PFSK-1 (cell line): ENCODE measurements around the gene ATP5MG.

ENCODE experiments used
- FOXP2 ChIP-seq: optimal IDR thresholded peaks from 2 replicates; pipeline ENCODE3; 2011; ENCODE audit warnings: borderline replicate concordance, control low read depth, inconsistent platforms; ENCODE audit not compliant: insufficient read depth; ENCODE audit errors: extremely low read length, extremely low read depth
- POLR2AphosphoS5 ChIP-seq: IDR thresholded peaks from 2 replicates; pipeline ENCODE4 v1.6.1; 2012; ENCODE audit warnings: low read depth, mild to moderate bottlenecking, control low read depth, low read length, moderate library complexity
- SIN3A ChIP-seq: IDR thresholded peaks from 2 replicates; pipeline ENCODE4 v1.6.1; 2012; ENCODE audit warnings: mild to moderate bottlenecking, low read length, moderate library complexity, borderline replicate concordance; ENCODE audit not compliant: insufficient read depth
- TAF1 ChIP-seq: IDR thresholded peaks from 2 replicates; pipeline ENCODE4 v1.6.1; 2012; ENCODE audit warnings: low read length, control low read depth, borderline replicate concordance; ENCODE audit not compliant: insufficient read depth
- TF ChIP-seq, protein P1 (sequence below), 2 experiments: IDR thresholded peaks; 2 replicates each; pipeline versions ENCODE4 v1.6.1 to v1.8.0; 2011 to 2012; ENCODE audit warnings: low read depth in 2 of 2, low read length in 2 of 2, control low read depth in 1 of 2, inconsistent platforms in 1 of 2, mild to moderate bottlenecking in 1 of 2, moderate library complexity in 1 of 2; ENCODE audit not compliant: insufficient read depth in 1 of 2

ATP5MG gene

DNA sequence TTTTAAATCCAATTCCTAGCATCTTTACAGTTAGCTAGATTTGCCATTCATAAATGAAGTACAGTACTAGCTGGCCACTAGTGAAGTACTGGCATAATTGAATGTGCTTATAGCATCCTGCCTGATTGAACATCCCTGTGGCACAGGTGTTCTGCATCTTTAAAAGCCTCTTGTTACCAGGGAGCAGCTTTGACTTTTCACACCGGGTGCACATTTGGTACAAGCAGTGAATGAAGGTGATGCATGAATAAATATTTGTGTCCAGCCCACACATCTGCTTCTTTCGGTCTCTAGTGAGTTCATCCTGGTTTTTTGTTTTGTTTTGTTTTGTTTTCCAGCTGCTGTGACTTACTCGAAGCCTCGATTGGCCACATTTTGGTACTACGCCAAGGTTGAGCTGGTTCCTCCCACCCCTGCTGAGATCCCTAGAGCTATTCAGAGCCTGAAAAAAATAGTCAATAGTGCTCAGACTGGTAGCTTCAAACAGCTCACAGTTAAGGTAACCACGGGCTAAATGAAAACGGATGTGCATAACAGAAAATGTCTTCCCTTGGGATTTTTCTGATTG, 5.3 kb downstream of the ATP5MG start:
- TF ChIP-seq, protein P1, sequence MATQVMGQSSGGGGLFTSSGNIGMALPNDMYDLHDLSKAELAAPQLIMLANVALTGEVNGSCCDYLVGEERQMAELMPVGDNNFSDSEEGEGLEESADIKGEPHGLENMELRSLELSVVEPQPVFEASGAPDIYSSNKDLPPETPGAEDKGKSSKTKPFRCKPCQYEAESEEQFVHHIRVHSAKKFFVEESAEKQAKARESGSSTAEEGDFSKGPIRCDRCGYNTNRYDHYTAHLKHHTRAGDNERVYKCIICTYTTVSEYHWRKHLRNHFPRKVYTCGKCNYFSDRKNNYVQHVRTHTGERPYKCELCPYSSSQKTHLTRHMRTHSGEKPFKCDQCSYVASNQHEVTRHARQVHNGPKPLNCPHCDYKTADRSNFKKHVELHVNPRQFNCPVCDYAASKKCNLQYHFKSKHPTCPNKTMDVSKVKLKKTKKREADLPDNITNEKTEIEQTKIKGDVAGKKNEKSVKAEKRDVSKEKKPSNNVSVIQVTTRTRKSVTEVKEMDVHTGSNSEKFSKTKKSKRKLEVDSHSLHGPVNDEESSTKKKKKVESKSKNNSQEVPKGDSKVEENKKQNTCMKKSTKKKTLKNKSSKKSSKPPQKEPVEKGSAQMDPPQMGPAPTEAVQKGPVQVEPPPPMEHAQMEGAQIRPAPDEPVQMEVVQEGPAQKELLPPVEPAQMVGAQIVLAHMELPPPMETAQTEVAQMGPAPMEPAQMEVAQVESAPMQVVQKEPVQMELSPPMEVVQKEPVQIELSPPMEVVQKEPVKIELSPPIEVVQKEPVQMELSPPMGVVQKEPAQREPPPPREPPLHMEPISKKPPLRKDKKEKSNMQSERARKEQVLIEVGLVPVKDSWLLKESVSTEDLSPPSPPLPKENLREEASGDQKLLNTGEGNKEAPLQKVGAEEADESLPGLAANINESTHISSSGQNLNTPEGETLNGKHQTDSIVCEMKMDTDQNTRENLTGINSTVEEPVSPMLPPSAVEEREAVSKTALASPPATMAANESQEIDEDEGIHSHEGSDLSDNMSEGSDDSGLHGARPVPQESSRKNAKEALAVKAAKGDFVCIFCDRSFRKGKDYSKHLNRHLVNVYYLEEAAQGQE (IDR thresholded peaks at IDR 0.05; ENCODE audit: insufficient read depth in 1 of 2, low read depth in 2 of 2, low read length in 2 of 2), result no peak
- TF ChIP-seq FOXP2, result no peak
- TF ChIP-seq POLR2AphosphoS5, result no peak
- no peak for TF ChIP-seq TAF1
- no peak for TF ChIP-seq SIN3A

DNA sequence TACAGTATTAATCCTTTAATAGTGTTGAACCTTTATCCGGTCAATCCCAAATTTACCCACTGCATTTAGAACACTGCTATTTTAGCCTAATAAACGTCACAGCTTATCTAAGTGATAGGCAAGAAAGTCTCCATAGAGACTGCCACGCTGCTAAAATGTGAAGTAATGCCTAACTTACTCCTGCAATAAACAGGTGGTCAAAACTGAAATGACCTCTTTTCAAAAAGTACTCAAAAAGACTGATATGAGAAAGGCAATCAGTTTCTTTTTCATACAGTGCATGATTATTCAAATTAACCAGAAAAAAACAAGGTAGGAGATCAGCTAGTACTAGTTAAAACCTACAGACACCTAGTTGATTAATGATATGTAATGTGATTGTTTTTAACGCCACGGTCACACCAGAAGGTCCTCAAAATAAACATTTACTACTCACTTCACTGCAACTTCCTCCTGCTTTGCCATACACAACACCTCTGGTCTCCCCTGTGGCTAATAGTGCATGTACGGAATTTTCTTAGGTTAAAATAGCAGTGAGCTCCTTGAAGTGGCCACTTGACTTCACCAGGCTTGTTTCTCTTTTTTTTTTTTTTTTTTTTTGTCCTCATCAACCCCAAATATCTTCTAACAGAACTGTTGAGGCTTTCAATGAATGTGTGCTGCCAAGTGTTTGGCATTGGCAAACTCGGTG, 8.8 kb downstream of the ATP5MG start:
- TF ChIP-seq TAF1 (no peak), POLR2AphosphoS5 (no peak), FOXP2 (no peak), SIN3A (no peak)
- TF ChIP-seq, protein P1 (IDR thresholded peaks at IDR 0.05; ENCODE audit: insufficient read depth in 1 of 2, low read depth in 2 of 2, low read length in 2 of 2), result no peak

DNA sequence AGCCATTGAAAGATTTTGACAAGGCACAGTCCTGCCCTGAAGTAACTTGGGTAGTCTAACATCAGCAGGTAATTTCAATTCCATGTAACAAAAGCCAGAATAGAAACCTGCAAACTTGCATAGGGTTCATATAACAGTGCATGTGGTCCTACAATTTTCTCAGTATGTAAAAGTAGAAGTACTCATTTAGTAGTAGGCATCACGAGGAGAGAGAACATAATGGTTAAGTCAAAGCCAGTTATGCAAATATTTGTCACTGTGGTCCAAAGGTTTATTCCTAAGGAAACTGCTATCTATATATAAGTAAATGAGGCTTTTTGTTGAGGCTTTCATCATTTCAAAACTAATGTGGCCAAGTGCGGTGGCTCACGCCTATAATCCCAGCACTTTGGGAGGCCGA, 10.1 kb downstream of the ATP5MG start:
- TF ChIP-seq POLR2AphosphoS5 (no peak; the same call in 1 of the 2 replicates), SIN3A (no peak), FOXP2 (no peak), TAF1 (no peak)
- TF ChIP-seq, protein P1 (IDR thresholded peaks at IDR 0.05; ENCODE audit: insufficient read depth in 1 of 2, low read depth in 2 of 2, low read length in 2 of 2), result no peak

DNA sequence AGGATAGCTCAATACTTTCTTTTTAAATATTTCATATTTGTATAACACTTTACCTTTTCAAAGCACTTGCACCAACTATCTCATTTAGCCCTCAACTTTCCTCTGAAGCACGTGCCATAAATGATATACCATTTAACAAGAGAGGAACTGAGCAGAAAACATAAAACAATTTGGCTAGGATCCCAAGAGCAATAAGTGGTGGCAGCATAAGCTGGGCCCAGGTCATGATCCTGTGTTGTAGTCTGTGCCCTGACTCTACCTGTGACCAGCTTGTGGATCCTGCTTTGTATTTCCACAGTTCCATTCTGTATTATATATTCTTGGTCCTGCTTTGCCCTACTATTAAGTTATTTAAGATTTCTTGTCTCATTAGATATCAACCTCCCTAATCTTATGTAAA, 11.5 kb downstream of the ATP5MG start:
- TF ChIP-seq POLR2AphosphoS5 (no peak), TAF1 (no peak), SIN3A (no peak), FOXP2 (no peak)
- TF ChIP-seq, protein P1 (IDR thresholded peaks at IDR 0.05; ENCODE audit: insufficient read depth in 1 of 2, low read depth in 2 of 2, low read length in 2 of 2), result no peak
